MCF 10A (cell line): ENCODE measurements around the gene FAM227B. TPM values are rescaled to one million over a fixed set of nuclear protein-coding genes. Genes with fewer than 3 reads are reported as not detected.
A peak's percentile ranks its signal among the peaks of the same experiment; 100 is the strongest.

Experiments used
- BruUV-seq: library from RNA; stranded (reverse); fragments of 400-500 nt; replicated peaks from 2 replicates; lab custom pipeline; 2021; lab: Mats Ljungman, UMichigan
- CTCF ChIA-PET: fragments of 300-600 bp; sonication (Branson Sonifier 250); formaldehyde crosslinking; extraction: SDS; loops from one replicate; lab custom pipeline; 2021; ENCODE audit warnings: antibody characterized with exemption, inconsistent platforms; lab: Yijun Ruan, JAX
- POLR2A ChIA-PET: fragments of 300-600, 350-650 bp; sonication (Branson Sonifier 250); formaldehyde crosslinking; extraction: SDS; loops from one replicate; lab custom pipeline; 2020; ENCODE audit warnings: antibody characterized with exemption, inconsistent platforms; lab: Yijun Ruan, JAX
- DNase-seq: peaks from one replicate; pipeline ENCODE4 v3.0.0-alpha.2; 2018; ENCODE audit not compliant: unreplicated experiment
- H3K27ac Mint-ChIP-seq: one replicate; pipeline ENCODE4 v1.8.0; 2022; ENCODE audit warnings: mild to moderate bottlenecking, low read depth, mixed read lengths; ENCODE audit not compliant: unreplicated experiment
- H3K27me3 Mint-ChIP-seq: one replicate; pipeline ENCODE4 v1.8.0; 2022; ENCODE audit warnings: mixed read lengths; ENCODE audit not compliant: insufficient read depth, unreplicated experiment
- H3K36me3 Mint-ChIP-seq: one replicate; pipeline ENCODE4 v1.8.0; 2022; ENCODE audit warnings: mild to moderate bottlenecking, moderate library complexity, mixed read lengths; ENCODE audit not compliant: insufficient read depth, unreplicated experiment
- H3K4me1 Mint-ChIP-seq: one replicate; pipeline ENCODE4 v1.8.0; 2022; ENCODE audit warnings: mixed read lengths; ENCODE audit not compliant: insufficient read depth, unreplicated experiment
- H3K4me3 Mint-ChIP-seq: one replicate; pipeline ENCODE4 v1.8.0; 2022; ENCODE audit warnings: mild to moderate bottlenecking, moderate library complexity, mixed read lengths; ENCODE audit not compliant: unreplicated experiment
- H3K9me3 Mint-ChIP-seq: one replicate; pipeline ENCODE4 v1.8.0; 2022; ENCODE audit warnings: mixed read lengths; ENCODE audit not compliant: unreplicated experiment
- CTCF ChIP-seq: fragments of 200-600 bp; IDR thresholded peaks from one replicate; pipeline ENCODE4 v1.8.0; 2022; ENCODE audit warnings: antibody characterized with exemption, mild to moderate bottlenecking; ENCODE audit not compliant: unreplicated experiment
- intact Hi-C: fragments of 100-400 bp; cut with micrococcal nuclease; formaldehyde crosslinking; loops from 2 replicates; pipeline ENCODE4 v1.14.1; 2022
- total RNA-seq: library from RNA; stranded (reverse); gene quantifications from 2 replicates; pipeline ENCODE4 v1.2.3, GENCODE V29; 2022

Gene FAM227B
- total RNA-seq, 1 experiment from 2014 or later = 5.8 TPM

- no peak for TF ChIP-seq CTCF
- Mint-ChIP-seq H3K27ac (no peak overlapping the region), H3K27me3 (no peaks in the 10 kb centered on the region), H3K4me3 (no peak overlapping the region), H3K4me1 (peaks cover 10% of the 10 kb centered on the region), H3K9me3 (peaks cover 5% of the 10 kb centered on the region), H3K36me3 (no peaks in the 10 kb centered on the region)
- DNase-seq = no peak
- BruUV-seq = no TSS peak
- CTCF ChIA-PET = no interaction called here
- POLR2A ChIA-PET = interaction anchor here (0.6 kb wide), 1 partner anchor 12 kb away, joined by 3 read pairs; no protein-coding TSS in a partner anchor
- intact Hi-C loops = no loop called here
Observed at GRCh38 chr15:49507261-49507660, 113.4 kb downstream of the FAM227B start.

GRCh38 chr15:49506341-49506740 lies 114.3 kb downstream of the FAM227B start:
- H3K4me3 Mint-ChIP-seq = no peak overlapping the region
- CTCF ChIA-PET = no interaction called here
- no peaks in the 10 kb centered on the region for H3K27me3 Mint-ChIP-seq
- intact Hi-C loops = no loop called here
- H3K27ac Mint-ChIP-seq = peak overlapping the region; percentile 35
- peaks cover 11% of the 10 kb centered on the region for H3K9me3 Mint-ChIP-seq
- TF ChIP-seq CTCF = no peak
- POLR2A ChIA-PET = no interaction called here
- peaks cover 6% of the 10 kb centered on the region for H3K4me1 Mint-ChIP-seq
- no peaks in the 10 kb centered on the region for H3K36me3 Mint-ChIP-seq
- no TSS peak for BruUV-seq
- DNase-seq = peak; percentile 33

- Mint-ChIP-seq H3K9me3 (peaks cover 19% of the 10 kb centered on the region), H3K27ac (no peak overlapping the region), H3K4me3 (no peak overlapping the region), H3K4me1 (peaks cover 5% of the 10 kb centered on the region), H3K27me3 (no peaks in the 10 kb centered on the region), H3K36me3 (no peaks in the 10 kb centered on the region)
- ChIA-PET POLR2A (no interaction called here), CTCF (no interaction called here)
- BruUV-seq = no TSS peak
- intact Hi-C loops = no loop called here
- no peak for DNase-seq
- TF ChIP-seq CTCF = no peak
Observed at GRCh38 chr15:49501586-49501985, 119.0 kb downstream of the FAM227B start.

GRCh38 chr15:49495993-49496753 lies 124.4 kb downstream of the FAM227B start:
- Mint-ChIP-seq H3K27me3 (no peaks in the 10 kb centered on the region), H3K4me3 (no peak overlapping the region), H3K4me1 (peaks cover 34% of the 10 kb centered on the region), H3K36me3 (no peaks in the 10 kb centered on the region), H3K9me3 (peaks cover 16% of the 10 kb centered on the region), H3K27ac (peak overlapping the region; percentile 41)
- ChIA-PET CTCF (no interaction called here), POLR2A (interaction anchor here (0.9 kb wide), 1 partner anchor 179 kb away, joined by 3 read pairs; no protein-coding TSS in a partner anchor)
- no TSS peak for BruUV-seq
- DNase-seq = no peak
- intact Hi-C loops = loop anchor here (10.0 kb wide), 1 partner anchor 129 kb away; the partner anchor contains the start of genes DTWD1 and FAM227B
- no peak for TF ChIP-seq CTCF
